A673 (cell line): Measurements from ENCODE around the gene FGGY. TPM values are rescaled to one million over a fixed set of nuclear protein-coding genes. Genes with fewer than 3 reads are reported as not detected.

Experiments
- BruUV-seq: library from RNA; stranded (reverse); fragments of 400-500 nt; replicated peaks from 2 replicates; lab custom pipeline; 2021; lab: Mats Ljungman, UMichigan
- CTCF ChIA-PET: fragments of 300-600 bp; sonication (Branson Sonifier 250); formaldehyde crosslinking; loops from one replicate; lab custom pipeline; 2022; ENCODE audit warnings: antibody characterized with exemption; lab: Charles Lee
- POLR2A ChIA-PET: fragments of 300-600 bp; sonication (Branson Sonifier 250); formaldehyde crosslinking; loops from one replicate; lab custom pipeline; 2022; ENCODE audit warnings: antibody characterized with exemption; ENCODE audit not compliant: low non-redundant PET; lab: Charles Lee
- DNase-seq: peaks from one replicate; pipeline ENCODE4 v3.0.0-alpha.2; 2015; ENCODE audit warnings: low spot score
- H3K27ac ChIP-seq: fragments of 200-600 bp; sonication (generic); 2 replicates; pipeline ENCODE4 v1.5.1; 2016; ENCODE audit warnings: mixed run types, low read depth, mild to moderate bottlenecking, mixed read lengths, antibody characterized with exemption, low read length; ENCODE audit not compliant: poor library complexity, severe bottlenecking
- H3K27me3 ChIP-seq: fragments of 200-600 bp; sonication (generic); replicated peaks from 2 replicates; pipeline ENCODE4 v1.6.1; 2017; ENCODE audit warnings: mixed run types, low read depth, mild to moderate bottlenecking, mixed read lengths, antibody characterized with exemption, low read length; ENCODE audit not compliant: insufficient read depth, poor library complexity
- H3K36me3 ChIP-seq: fragments of 200-600 bp; sonication (generic); 2 replicates; pipeline ENCODE4 v1.6.1; 2016; ENCODE audit warnings: mixed run types, mild to moderate bottlenecking, mixed read lengths, antibody characterized with exemption, low read length; ENCODE audit not compliant: insufficient read depth, poor library complexity, severe bottlenecking
- H3K4me1 ChIP-seq: fragments of 200-600 bp; sonication (generic); 2 replicates; pipeline ENCODE4 v1.6.1; 2017; ENCODE audit warnings: mixed run types, mild to moderate bottlenecking, mixed read lengths, antibody characterized with exemption, low read length; ENCODE audit not compliant: insufficient read depth, poor library complexity, severe bottlenecking
- H3K4me3 ChIP-seq: fragments of 200-600 bp; sonication (generic); 2 replicates; pipeline ENCODE4 v1.5.1; 2016; ENCODE audit warnings: low read depth, mixed run types, mild to moderate bottlenecking, mixed read lengths, low read length; ENCODE audit not compliant: poor library complexity, severe bottlenecking
- H3K9me3 ChIP-seq: fragments of 200-600 bp; sonication (generic); 2 replicates; pipeline ENCODE4 v1.6.1; 2016; ENCODE audit warnings: mixed run types, low read depth, mild to moderate bottlenecking, mixed read lengths, antibody characterized with exemption, low read length; ENCODE audit not compliant: poor library complexity, severe bottlenecking
- EZH2 ChIP-seq: fragments of 200-600 bp; sonication (generic); IDR thresholded peaks from 2 replicates; pipeline ENCODE4 v1.6.1; 2017; ENCODE audit warnings: borderline replicate concordance, low read depth, mild to moderate bottlenecking, mixed read lengths, antibody characterized with exemption, low read length; ENCODE audit not compliant: poor library complexity, severe bottlenecking
- intact Hi-C: fragments of 100-400 bp; cut with micrococcal nuclease; formaldehyde crosslinking; loops from one replicate; pipeline ENCODE4 v1.10.0; 2022; ENCODE audit not compliant: unreplicated experiment
- total RNA-seq: library from RNA; stranded (reverse); gene quantifications from 2 replicates; pipeline ENCODE4 v1.2.3, GENCODE V29; 2021
- TF ChIP-seq, protein P1 (sequence below): fragments of 300-800, 200-600 bp; sonication (generic); conservative IDR thresholded peaks from 2 replicates; pipeline ENCODE4 v1.5.1; 2017; ENCODE audit warnings: low read depth, mild to moderate bottlenecking, antibody characterized with exemption, low read length, moderate library complexity, mixed read lengths

FGGY gene
- total RNA-seq, 1 experiment from 2014 or later: 2.6 TPM

- no peak for DNase-seq
- intact Hi-C loops: no loop called here
- Histone ChIP-seq H3K27ac (no peak overlapping the region), H3K4me3 (no peak overlapping the region), H3K36me3 (no peaks in the 10 kb centered on the region), H3K9me3 (no peaks in the 10 kb centered on the region), H3K27me3 (no peaks in the 10 kb centered on the region), H3K4me1 (no peaks in the 10 kb centered on the region)
- BruUV-seq: no TSS peak
- CTCF ChIA-PET: no interaction called here
- POLR2A ChIA-PET: no interaction called here
- TF ChIP-seq, protein P1, sequence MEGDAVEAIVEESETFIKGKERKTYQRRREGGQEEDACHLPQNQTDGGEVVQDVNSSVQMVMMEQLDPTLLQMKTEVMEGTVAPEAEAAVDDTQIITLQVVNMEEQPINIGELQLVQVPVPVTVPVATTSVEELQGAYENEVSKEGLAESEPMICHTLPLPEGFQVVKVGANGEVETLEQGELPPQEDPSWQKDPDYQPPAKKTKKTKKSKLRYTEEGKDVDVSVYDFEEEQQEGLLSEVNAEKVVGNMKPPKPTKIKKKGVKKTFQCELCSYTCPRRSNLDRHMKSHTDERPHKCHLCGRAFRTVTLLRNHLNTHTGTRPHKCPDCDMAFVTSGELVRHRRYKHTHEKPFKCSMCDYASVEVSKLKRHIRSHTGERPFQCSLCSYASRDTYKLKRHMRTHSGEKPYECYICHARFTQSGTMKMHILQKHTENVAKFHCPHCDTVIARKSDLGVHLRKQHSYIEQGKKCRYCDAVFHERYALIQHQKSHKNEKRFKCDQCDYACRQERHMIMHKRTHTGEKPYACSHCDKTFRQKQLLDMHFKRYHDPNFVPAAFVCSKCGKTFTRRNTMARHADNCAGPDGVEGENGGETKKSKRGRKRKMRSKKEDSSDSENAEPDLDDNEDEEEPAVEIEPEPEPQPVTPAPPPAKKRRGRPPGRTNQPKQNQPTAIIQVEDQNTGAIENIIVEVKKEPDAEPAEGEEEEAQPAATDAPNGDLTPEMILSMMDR: no peak
- no peak for TF ChIP-seq EZH2
These were observed 446.6 kb downstream of the FGGY start for GRCh38 chr1:59743324-59744091.

DNA sequence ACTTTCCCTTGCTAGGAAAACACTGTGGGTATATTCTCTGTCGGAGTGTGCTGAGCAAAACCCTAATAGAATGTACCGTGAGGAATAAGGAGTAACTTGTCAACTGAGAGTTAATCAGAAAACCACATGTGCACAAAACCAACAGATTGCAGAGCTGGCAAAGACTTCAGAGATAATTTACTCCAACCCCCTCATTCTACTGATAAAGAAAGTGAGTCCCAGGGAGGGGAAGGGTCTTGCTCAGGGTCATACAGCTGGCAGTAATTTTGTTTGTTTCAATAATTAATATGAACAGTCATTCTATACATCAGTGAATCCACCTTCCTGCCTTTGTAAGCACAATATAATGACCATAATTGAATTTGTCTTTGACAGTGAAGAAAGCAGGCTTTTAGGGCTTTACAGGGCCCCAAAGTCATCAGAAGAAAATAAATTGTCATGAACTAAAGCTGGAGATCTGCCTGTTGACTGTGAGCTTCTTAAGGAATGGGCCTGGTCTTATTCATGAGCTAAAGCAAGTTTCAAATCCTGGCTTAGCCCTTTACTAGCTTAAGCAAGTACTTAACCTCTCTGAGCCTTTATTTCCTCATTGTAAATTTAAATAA, 450.6 kb downstream of the FGGY start:
- Histone ChIP-seq H3K9me3 (no peaks in the 10 kb centered on the region), H3K27me3 (no peaks in the 10 kb centered on the region), H3K27ac (no peak overlapping the region), H3K4me3 (no peak overlapping the region), H3K36me3 (no peaks in the 10 kb centered on the region), H3K4me1 (no peaks in the 10 kb centered on the region)
- TF ChIP-seq, protein P1: no peak
- no peak for TF ChIP-seq EZH2
- no peak for DNase-seq
- no TSS peak for BruUV-seq
- POLR2A ChIA-PET: no interaction called here
- CTCF ChIA-PET: interaction anchor here (1.2 kb wide), 1 partner anchor 12 kb away, joined by 3 read pairs; no protein-coding TSS in a partner anchor
- intact Hi-C loops: no loop called here

DNA sequence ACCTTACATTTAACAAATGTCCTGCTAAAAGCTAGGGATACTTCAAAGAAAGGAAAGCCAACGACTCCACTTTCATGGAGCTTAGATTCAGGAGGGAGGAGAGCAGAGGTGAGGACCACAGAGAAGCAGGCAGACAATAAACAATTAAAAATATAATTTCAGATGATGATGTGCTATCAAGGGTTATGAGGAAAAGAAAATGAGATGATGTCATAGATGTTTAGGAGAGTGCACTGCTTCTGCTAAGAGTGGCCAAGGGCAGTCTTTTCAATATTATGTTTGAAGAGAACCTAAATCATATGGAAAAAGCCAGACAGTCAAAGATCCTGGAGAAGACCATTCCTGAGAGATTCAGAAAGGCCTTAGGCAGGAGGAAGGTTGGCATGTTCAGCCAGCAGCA, 451.2 kb downstream of the FGGY start:
- no peak for DNase-seq
- Histone ChIP-seq H3K27me3 (no peaks in the 10 kb centered on the region), H3K4me1 (peaks cover 3% of the 10 kb centered on the region), H3K36me3 (no peaks in the 10 kb centered on the region), H3K9me3 (no peaks in the 10 kb centered on the region), H3K27ac (no peak overlapping the region), H3K4me3 (no peak overlapping the region)
- TF ChIP-seq, protein P1: no peak
- TF ChIP-seq EZH2: no peak
- ChIA-PET POLR2A (no interaction called here), CTCF (interaction anchor here (1.2 kb wide), 1 partner anchor 11 kb away, joined by 3 read pairs; no protein-coding TSS in a partner anchor)
- no TSS peak for BruUV-seq
- intact Hi-C loops: no loop called here
